ENCODE data around the gene LPO.
A peak's percentile ranks its signal among the peaks of the same experiment; 100 is the strongest.

The LPO gene

DNA sequence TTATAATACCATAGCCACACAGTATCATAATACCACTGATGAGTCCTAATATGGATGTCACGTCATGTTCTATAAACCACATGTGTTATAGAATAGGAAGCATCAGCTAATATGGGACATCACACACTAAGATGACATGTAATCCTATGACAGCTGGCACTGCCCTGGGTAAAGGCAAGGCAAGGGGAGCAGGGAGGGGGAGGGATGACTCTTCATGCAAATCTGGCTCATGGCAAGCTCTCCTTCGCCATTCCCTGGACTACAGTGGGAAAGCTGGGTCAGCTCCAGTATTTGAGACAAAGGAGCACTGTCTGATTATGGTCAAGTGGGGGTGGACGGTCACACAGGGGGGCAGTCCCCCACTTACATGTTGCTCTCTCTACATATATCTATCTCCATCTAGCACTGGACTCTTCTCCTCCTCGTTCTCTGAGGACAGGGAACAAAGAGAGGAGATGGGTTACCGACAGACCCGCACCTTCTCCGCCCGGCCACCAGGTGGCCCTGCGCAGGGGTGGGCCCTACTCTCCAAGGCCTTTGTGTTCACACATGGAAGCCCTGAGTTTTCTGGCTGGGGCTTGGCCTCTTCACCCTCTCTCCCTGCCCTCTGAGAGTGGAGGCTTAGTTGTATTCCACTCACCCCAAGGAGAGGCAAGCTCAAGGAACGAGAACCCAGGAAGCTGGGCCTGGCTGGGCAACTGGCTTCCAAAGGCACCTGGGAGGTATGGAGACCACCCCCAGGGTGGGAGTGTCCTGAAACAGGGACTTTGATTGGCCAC lies 65.8 kb downstream of the LPO start:
- peak in 1 of 2 donors; percentile 34 for DNase-seq (ENCODE audit: low read depth in 2 of 2)

DNA sequence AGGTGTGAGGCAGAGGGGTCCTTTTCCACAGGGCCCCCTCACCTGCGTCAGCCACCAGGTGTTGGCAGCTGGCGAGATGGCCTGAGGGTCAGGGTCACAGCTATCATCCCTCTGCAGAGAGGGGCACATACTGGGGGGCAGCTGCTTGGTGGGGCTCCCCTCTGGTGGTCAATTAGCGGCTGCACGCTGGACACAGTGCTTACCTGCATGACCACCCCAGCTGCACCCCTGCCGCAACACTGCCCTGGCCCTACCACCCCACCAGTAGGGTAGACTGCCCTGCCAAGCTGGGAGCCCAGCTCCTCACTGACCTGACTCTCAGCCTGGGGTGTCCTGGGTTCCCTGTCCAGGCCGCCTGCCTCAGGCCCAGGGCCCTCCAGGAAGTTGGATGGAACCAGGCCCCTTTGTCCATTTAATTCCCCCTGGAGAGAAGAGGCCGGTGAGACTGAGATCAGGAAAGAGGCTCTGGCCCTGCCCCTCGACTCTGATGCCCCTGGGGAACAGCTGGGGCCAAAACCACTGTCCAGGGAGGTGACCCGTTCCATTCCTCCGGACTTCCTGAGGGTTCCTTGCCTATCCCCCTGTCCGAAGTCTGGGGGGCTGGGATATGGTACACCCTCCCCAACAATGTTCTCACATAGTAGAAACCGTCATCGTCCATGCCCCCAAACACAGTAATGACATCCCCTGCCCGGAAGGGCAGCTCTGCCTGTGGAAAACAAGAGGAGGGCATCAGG lies 66.5 kb downstream of the LPO start:
- DNase-seq (ENCODE audit: low read depth in 2 of 2) = no peak

DNA sequence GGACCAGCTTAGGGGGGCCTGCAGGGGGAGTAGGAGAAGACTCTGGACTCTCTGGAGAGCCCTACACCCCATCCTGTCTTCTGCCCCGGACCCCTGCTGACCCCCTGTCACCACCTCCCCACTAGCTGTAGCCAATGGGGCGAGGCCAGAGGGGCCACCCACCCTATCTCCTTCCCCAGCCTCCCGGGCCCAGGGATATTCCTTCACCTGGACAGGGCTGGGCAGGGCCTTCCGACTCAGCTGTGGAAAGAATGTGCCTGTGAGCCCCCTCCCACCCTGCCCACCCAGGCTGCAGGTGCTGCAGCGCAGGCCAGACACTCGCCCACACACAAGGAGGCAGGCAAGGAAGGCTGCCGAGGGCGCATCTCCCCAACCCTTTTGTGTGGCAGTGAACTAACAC lies 67.2 kb downstream of the LPO start:
- DNase-seq (ENCODE audit: low read depth in 2 of 2) = no peak

DNA sequence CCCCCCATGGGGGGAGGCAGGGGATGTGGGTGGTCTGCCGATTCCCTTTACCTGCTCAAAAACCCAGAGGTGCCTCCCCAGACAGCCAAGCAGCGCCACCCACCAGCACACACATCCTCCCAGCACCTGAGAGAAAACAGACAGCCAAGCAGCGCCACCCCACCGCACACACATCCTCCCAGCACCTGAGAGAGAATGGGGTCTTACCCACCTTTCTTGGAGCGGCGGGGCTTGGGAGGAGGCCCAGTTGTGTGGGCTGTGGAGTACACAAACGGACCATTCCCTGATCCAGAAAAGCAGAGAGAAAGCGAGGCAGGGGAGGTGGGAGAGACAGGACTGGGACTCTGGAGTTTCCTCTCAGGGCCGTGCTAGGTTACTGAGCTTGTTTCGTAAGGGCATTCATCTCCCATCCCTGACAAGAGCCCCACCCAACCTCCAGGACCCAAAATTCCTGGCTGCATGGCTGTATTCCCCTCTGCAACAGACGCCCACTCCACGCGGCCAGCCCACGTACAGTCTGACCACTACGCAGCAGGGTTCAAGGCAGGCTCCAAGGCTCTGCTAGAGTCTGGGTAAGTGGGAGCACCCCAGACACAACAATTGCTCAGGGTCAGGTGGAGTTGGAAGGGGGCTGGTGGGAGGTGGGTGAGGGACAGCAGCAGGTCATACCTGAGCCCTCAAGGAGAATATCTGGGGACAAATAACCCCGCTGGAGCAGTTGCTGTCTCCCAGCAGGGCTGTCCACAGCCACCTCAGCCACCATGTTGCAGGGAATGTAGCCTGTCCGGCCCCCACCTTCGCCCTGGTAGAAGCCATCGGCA lies 68.0 kb downstream of the LPO start:
- no peak for DNase-seq (ENCODE audit: low read depth in 2 of 2)

DNA sequence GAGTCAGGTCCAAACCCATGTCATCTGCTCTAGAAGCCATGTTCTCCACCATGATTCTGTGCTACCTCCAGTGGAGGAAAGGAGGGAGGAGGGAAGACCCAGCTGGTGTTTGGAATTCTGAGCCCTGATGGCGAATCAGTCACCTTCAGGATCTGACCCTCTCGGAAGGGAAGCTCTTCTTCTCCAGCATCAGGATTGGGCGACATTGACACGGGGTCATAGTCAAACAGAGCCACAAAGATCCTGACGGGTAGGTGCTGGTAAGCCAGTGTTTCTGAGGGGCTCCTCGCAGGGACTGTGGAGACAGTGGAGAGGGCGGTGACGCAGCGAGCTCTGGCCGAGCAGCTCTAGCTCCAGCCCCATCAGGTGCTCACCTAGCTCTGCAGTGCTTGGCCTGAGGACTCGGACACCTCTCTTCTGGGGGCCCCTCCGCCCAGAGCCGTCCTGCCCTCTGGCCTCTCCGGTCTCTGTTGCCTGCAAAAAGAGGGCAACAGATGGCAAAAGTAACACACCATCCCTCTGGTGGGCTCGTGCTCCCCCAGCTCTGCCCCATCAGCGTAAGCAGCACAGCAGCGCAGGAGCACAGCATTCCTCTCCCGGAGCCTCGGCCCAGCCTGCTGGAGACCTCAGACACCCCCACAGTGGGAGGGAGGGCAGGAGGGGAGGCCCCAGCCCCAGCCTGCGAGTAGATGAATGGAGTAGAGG lies 69.2 kb downstream of the LPO start:
- no peak for DNase-seq (ENCODE audit: low read depth in 2 of 2)

DNA sequence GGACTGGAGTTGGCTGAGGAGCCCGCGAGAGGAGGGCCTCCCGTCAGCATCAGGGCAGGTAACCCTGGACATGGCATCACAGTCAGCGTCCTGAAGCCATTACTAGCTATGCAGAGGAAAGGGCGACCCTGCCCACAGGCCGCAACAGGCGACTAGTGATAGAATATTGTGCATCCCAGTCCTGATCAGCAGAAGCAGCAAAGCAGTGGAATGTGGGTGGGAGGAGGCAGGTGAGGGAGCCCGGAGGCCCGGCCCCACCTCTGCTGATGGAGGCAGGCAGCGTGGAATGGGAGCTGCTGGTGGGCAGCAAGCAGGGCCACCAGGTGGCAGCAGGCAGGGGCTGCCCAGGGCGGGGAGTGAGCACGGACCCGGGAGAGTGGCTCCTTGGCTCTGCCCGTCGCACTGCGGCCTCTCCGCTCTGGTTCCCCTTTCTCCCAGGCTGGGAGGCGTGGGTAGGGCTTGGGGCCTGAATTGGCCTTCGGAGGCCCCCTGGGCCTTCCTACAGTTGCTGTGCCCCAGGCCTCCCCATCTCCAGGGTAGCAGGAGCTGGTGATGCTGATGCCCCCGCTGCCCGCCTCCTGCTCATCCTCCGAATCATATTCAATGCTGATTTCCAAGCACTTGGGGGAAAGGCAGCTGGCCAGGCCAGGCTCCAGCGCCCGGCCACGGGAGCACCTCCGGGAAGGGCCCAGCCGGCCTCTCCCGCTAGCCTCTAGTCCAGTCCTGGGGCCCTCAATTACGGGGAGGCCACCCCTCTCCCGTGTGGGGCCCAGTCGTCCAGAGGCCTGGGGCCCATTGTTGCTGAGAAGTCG lies 70.0 kb downstream of the LPO start:
- no peak for DNase-seq (ENCODE audit: low read depth in 2 of 2)

DNA sequence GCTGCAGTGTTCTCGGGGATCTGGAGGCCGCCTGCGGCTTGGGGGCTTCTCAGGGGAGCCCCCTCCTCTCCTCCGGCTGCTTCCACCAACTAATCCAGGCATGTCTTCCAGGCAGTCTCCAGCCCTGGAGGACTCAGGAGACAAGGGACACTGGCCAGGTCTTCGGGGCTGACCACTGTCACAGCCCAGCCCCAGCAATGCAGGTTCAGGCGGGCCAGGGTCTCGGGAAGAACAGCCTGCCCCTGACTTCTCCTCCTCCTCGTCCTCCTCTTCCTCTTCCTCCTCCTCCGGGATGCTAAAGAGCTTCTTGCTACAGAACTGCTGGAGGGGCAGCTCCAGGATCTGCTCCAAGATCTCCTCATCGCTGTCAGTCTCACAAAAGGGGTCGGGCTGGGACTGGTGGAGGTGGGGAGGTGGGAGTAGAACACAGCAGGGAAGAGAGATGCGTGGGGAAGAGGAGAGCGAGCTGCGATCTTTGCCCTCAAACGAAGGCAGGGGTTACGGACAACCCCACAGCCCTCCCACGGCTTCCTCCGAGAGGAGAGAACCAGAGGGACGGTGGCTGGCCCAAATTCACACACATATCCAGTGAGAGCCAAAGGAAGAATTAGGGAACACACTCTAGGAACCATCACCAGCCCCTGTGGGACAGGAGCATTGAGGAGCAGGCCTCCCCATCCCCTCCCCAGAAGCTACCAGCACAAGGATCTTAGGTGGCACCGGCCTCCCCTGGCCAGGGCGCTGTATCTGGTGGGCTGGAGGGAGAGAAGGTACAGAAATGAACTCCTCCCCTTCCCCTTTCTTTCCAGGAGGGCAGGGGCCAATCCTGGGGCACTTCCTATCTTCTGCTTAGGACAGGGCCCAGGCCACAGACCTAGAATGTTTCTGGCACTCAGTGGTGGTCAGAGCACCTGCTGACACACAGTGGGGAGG lies 70.9 kb downstream of the LPO start:
- no peak for DNase-seq (ENCODE audit: low read depth in 2 of 2)

DNA sequence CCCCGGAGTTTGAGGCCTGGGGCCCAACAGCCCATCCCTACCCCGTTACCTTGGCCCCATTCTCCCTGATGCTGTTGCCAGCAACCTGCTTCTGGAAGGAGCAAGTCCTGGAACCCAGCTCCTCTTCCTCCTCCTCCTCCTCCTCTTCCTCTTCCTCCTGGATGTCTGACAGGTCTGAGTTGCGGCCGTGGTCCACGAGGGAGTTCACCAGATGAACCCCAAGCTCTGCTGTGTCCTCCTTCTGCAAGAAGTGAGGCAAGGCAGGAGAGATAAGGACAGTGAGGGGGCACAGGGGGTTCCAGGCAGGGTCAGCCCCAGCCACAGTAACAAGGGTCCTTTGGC lies 71.5 kb downstream of the LPO start:
- DNase-seq (ENCODE audit: low read depth in 2 of 2) = no peak

DNA sequence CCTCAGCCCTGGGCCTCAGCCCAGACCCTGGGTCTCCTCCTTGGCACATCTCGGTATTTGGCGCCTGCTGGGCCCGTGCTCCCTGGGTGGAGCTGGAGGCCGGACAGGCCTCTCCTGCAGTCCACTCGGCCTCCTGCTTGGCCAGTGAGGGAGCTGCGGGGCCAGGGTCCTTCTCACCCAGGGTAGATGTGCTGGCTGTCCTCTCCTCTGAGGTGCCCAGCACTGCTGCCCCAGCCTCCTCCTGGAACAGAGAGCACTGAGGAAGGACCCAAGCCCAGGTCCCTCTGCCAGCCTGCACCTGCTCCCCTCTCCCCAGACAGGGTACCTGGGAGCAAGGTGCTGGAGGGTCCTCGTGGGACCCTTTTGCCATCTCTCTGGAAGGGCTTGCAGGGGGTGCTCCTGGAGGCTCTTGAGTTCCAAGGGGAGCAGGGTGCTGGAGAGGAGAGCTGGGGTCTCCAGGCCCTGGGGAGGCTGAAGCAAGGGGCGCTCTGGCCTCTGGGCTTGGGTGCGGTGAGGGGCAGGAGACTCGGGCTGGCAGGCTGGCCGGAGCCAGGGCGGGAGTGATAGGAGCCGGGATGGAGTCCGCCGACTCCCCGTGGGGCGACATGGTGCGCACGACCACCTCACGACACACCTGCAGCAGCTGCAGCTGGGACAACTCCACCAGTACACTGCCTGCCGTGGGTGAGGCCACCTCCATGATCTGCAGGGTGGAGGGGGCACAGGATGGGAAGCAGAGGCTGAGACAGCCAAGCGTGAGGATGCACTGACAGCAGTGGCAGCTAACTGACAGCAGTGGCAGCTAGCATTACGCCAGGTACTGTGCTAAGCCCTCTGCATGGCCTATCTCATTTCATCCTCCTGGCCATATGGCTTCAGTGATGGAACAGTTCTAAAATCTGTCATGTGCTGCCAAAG lies 72.4 kb downstream of the LPO start:
- no peak for DNase-seq (ENCODE audit: low read depth in 2 of 2)

DNA sequence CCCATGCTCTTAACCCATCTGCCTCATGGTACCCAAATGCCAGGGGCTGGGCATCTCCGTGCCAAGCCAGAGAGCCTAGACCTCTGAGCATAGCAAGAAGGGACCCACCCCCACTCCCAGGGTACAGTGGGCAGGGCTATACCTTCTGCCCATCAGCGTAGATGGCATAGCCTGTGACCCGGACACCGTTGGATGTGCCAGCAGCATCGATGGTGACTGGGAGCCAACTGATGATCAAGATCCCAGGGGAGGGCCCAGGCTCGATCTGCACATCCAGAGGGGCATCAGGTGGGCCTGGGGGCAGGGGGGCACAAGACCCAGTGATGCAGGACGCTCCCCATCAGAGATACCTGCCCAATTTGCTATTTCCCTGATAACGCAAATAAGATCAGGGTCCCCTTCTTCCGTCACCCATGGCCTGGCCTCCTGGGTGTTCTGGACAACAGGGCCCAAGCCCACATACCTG lies 73.1 kb downstream of the LPO start:
- no peak for DNase-seq (ENCODE audit: low read depth in 2 of 2)

DNA sequence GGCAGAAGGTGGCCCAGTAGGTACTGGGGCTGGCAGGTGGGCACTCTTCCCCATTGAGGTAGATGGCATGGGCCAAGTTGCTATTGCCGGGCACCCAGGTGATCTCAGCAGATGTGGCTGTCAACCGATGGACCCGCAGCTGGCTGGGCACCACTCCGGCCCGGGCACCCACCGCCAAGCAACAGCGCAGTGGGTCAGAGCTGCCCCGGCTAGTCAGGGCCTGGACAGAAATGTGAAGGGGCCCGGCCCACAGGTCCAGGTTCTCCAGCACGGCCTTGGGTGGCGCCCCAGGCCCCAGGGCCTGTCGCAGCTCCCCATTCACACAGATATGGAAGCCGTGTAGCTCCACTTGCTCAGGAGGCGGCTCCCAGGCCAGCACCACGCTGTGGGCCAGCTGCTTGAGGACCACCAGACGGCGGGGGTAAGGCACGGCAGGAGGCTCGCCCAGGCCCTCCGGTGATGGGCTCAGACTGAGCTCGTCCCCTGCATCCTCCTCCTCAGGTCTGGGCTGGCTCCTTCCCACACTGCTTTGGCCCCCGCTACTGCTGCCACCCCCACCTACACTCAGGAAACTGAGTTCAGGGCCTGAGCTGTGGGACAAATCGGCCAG lies 73.7 kb downstream of the LPO start:
- DNase-seq (ENCODE audit: low read depth in 2 of 2) = no peak

DNA sequence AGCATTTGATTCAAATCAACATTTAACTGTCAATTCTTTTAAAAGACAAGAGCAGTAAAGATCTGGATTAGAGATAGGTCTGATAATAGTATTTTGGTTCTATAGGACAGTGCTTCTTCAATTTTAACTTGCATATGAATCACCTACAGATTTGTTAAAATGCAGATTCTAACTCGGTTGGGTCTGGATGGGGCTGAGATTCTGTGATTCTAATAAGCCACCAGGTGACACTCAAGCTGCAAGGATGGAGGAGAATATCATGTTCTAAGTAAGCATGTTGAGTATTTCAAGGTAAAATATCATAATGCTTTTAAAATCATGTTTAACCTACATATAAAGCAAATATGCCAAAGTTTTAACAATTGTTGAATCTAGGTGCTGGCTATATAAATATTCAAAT lies 74.4 kb downstream of the LPO start:
- no peak for DNase-seq (ENCODE audit: low read depth in 2 of 2)

DNA sequence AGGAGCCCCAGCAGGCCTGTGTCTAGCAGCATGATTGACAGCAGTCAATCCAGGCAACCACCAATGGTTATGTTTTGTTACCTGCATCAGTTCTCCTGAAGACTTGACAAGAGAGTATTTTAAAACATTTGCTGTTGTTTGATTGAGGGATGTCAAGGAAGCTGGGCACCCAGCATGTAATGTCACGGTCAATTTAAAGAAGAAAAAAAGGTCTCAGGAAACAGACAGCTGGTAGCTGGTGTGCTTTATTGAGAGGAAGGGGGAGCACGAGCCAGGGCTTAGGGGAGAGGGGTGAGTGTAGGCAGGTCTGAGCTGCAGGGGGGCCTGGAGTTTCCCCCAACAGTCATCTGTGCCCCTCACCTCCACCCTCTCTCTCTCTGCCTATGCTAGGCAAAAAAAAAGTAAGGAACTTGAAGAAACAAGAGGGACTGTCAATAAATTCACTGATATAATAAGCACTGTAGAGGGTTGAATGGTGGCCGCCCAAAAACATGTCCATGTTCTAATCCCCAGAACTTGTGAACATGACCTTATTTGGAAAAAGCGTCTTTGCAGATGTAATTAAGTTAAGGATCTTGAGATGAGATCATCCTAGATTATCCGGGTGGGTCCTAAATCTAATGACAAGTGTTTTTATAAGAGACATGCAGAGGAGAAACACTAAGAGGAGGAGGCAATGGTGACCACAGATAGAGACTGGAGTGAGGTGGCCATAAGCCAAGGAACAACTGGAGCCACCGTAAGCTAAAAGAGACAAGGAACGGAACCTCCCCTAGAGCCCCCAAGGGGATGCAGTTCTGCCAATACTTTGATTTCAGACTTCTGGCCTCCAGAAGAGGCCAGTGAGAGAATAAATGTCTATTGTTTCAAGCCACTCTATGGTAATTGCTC lies 75.7 kb downstream of the LPO start:
- no peak for DNase-seq (ENCODE audit: low read depth in 2 of 2)

DNA sequence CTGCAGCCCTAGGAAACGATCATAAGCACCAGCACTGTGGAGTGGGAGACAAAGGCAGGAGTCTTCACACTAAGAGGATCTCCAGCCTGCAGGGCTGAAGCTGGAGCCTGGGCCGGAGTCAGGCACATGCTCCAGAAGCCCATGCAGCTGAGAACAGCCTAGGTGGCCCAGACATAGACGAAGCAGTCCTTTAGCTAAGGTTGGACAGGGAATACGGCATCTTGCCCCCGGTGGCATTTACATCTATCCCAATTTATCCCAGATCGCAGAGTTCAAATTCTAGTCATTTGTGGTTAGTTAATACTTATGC lies 76.3 kb downstream of the LPO start:
- DNase-seq (ENCODE audit: low read depth in 2 of 2) = no peak

DNA sequence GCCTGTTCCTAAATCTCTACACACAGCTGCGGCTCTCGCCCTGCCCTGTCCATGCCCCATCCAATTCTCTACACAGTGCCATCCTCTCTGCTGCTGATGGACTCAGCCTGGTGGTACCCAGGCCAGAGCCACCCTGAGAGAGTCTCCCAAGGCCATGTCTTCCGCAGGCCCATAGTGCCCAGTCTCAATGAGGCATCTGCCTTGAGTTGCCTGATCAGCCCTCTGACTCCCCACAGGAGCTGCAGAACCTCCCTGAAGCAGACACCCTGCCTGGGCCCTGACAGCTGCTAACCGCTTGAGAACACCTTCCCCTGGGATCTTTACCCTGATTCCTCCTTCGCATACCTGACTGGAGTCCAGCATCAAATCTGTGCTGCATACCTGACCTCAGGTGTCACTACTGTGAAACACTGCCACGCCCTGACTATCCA lies 76.9 kb downstream of the LPO start:
- DNase-seq (ENCODE audit: low read depth in 2 of 2) = no peak

DNA sequence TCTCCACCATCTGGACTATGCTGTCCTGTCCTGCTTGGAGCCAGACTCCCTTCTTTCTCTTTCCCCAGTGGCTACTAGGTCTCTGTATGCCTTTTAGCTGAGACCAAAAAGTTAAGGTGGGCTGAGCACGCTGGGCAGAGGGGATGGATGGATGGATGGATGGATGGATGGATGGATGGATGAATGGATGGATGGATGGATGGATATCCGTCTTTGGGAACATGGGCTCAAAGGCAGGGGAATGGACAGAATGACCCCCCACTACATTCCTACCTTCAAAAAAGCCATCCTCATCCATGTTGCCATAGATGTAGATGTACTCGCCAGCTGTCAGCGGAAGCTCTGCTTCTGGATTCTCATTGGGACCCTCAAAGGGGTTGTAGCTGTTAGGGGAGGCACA lies 77.4 kb downstream of the LPO start:
- no peak for DNase-seq (ENCODE audit: low read depth in 2 of 2)

DNA sequence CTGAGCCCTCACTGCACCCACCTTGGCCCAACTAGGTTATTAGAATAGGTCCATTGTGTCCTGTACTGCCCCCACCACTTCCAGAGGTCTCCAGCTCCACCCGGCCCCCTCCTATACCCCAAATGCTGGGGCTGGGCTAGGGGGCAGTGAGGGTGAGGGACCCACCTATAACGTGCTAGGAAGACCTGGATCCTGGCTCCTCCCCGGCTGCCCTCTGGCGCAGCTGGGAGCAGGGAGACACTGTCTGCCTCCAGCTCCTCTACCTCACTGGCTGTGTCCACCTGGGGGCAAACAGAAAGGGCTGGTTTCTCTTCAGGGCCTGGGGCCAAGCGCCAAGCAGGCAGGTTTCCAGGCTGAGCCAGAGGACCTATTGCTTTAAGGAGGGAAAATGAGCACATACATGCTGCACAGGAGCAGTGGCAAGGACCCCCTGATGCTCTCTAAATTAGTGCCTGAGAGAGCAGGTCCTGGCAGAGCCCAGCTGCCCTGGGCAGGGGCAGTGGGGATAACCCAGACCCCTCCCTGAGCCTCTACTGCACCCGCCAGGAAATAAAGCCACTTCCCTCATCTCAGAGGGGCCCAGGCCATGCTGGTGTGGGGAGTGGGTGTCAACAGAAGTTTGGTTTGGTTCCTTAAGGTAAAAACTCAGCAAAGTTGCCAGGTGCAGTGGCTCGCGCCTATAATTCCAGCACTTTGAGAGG lies 78.0 kb downstream of the LPO start:
- no peak for DNase-seq (ENCODE audit: low read depth in 2 of 2)

Data from stimulated activated CD8-positive, alpha-beta memory T cell treated with anti-CD3 and anti-CD28 coated beads, Interleukin-2, amount 100 ng/mL, for 1 hour (primary cell).